Neural progenitor cell (in vitro differentiated cells): ENCODE data around the gene RABAC1. TPM values are rescaled to one million over a fixed set of nuclear protein-coding genes. Genes with fewer than 3 reads are reported as not detected.

ENCODE experiments used
- DNase-seq: peaks from one replicate; pipeline ENCODE4 v3.0.0-alpha.2; 2016; ENCODE audit warnings: low spot score
- H2AFZ ChIP-seq: fragments of 200-600 bp; sonication (generic); replicated peaks from 2 replicates; pipeline ENCODE4 v1.6.1; 2016; ENCODE audit warnings: antibody characterized with exemption
- H3F3A ChIP-seq: fragments of 200-600 bp; sonication (generic); 2 replicates; pipeline ENCODE4 v1.6.1; 2016; ENCODE audit warnings: antibody characterized with exemption, low read depth
- H3K27ac ChIP-seq: fragments of 200-600 bp; sonication (generic); 2 replicates; pipeline ENCODE4 v1.5.1; 2016; ENCODE audit warnings: mild to moderate bottlenecking
- H3K27me3 ChIP-seq: fragments of 200-600 bp; sonication (generic); 2 replicates; pipeline ENCODE4 v1.6.1; 2016; ENCODE audit warnings: mild to moderate bottlenecking, moderate library complexity
- H3K36me3 ChIP-seq: fragments of 200-600 bp; sonication (generic); 2 replicates; pipeline ENCODE4 v1.5.1; 2016
- H3K4me1 ChIP-seq: fragments of 200-600 bp; sonication (generic); 2 replicates; pipeline ENCODE4 v1.6.1; 2016; ENCODE audit warnings: mixed run types
- H3K4me2 ChIP-seq: fragments of 200-600 bp; sonication (generic); 2 replicates; pipeline ENCODE4 v1.6.1; 2016
- H3K4me3 ChIP-seq: fragments of 200-600 bp; sonication (generic); 2 replicates; pipeline ENCODE4 v1.5.1; 2016
- H3K79me2 ChIP-seq: fragments of 200-600 bp; sonication (generic); 2 replicates; pipeline ENCODE4 v1.6.1; 2016; ENCODE audit warnings: low read depth
- H3K9ac ChIP-seq: fragments of 200-600 bp; sonication (generic); 2 replicates; pipeline ENCODE4 v1.6.1; 2016
- H3K9me3 ChIP-seq: fragments of 200-600 bp; sonication (generic); 2 replicates; pipeline ENCODE4 v1.5.1; 2016; ENCODE audit warnings: low read depth
- H4K20me1 ChIP-seq: fragments of 200-600 bp; sonication (generic); 2 replicates; pipeline ENCODE4 v1.6.1; 2016; ENCODE audit warnings: low read depth
- H3K27ac Mint-ChIP-seq: 3 replicates; pipeline ENCODE4 v1.8.0; 2021; ENCODE audit warnings: mixed read lengths
- H3K27me3 Mint-ChIP-seq: 2 replicates; pipeline ENCODE4 v1.8.0; 2022; ENCODE audit warnings: low read depth, mild to moderate bottlenecking, inconsistent platforms, moderate library complexity, mixed read lengths; ENCODE audit not compliant: insufficient read depth
- H3K36me3 Mint-ChIP-seq: 3 replicates; pipeline ENCODE4 v1.8.0; 2021; ENCODE audit warnings: mixed read lengths
- H3K4me1 Mint-ChIP-seq: 3 replicates; pipeline ENCODE4 v1.8.0; 2021; ENCODE audit warnings: mixed read lengths
- H3K4me3 Mint-ChIP-seq: 3 replicates; pipeline ENCODE4 v1.8.0; 2021; ENCODE audit warnings: mild to moderate bottlenecking, moderate library complexity, mixed read lengths
- H3K9me3 Mint-ChIP-seq: 3 replicates; pipeline ENCODE4 v1.8.0; 2020; ENCODE audit warnings: mixed read lengths
- EZH2 ChIP-seq: fragments of 200-600 bp; sonication (generic); IDR thresholded peaks from 2 replicates; pipeline ENCODE4 v1.6.1; 2017; ENCODE audit warnings: antibody characterized with exemption, mild to moderate bottlenecking, moderate library complexity
- EZH2phosphoT487 ChIP-seq: fragments of 200-600 bp; sonication (generic); IDR thresholded peaks from 2 replicates; pipeline ENCODE4 v1.6.1; 2017; ENCODE audit warnings: antibody characterized with exemption
- total RNA-seq: library from RNA; depleted of rRNA; stranded (reverse); fragments of >200 nt; gene quantifications from 2 replicates; pipeline ENCODE4 v1.2.3, GENCODE V29; 2015; ENCODE audit warnings: low replicate concordance
- TF ChIP-seq, protein P1 (sequence below): fragments of 200-600 bp; sonication (generic); IDR thresholded peaks from 2 replicates; pipeline ENCODE4 v1.5.1; 2017; ENCODE audit warnings: antibody characterized with exemption, mild to moderate bottlenecking

The RABAC1 gene
- total RNA-seq, 1 donor from 2014 or later: 33.1 TPM

DNA sequence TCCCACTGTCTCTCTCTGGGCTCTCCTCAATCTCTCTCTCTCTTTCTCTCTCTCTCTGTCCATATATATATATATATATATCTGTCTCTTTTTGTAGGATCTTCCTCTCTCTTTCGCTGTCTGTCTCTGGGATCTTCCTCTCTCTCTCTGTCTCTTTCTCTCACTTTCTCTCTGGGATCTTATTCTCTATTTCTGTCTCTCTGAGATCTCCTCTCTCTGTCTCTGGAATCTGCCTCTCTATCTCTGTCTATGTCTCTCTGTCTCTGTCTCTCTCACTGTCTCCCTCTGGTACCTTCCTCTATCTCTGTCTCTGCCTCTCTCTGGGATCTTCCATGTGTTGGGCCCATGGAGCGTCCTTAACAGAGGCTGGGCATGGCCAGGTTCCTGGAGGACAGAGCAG is 31.5 kb upstream of the RABAC1 start:
- Histone ChIP-seq H3K4me3 (no peak overlapping the region), H3K27ac (no peak overlapping the region), H3K27me3 (peaks cover 52% of the 10 kb centered on the region), H3K4me1 (no peaks in the 10 kb centered on the region), H3K9me3 (no peaks in the 10 kb centered on the region), H3F3A (peaks cover 3% of the 10 kb centered on the region), H3K79me2 (no peaks in the 10 kb centered on the region), H3K36me3 (no peaks in the 10 kb centered on the region), H3K9ac (no peak overlapping the region), H2AFZ (no peak overlapping the region), H3K4me2 (no peak overlapping the region), H4K20me1 (peaks cover 15% of the 10 kb centered on the region)
- Mint-ChIP-seq H3K36me3 (no peaks in the 10 kb centered on the region), H3K27ac (no peak overlapping the region), H3K9me3 (peaks cover 2% of the 10 kb centered on the region), H3K27me3 (peaks cover 21% of the 10 kb centered on the region), H3K4me3 (no peak overlapping the region), H3K4me1 (peaks cover 22% of the 10 kb centered on the region)
- DNase-seq: no peak
- TF ChIP-seq EZH2: no peak
- TF ChIP-seq EZH2phosphoT487: no peak
- TF ChIP-seq, protein P1, sequence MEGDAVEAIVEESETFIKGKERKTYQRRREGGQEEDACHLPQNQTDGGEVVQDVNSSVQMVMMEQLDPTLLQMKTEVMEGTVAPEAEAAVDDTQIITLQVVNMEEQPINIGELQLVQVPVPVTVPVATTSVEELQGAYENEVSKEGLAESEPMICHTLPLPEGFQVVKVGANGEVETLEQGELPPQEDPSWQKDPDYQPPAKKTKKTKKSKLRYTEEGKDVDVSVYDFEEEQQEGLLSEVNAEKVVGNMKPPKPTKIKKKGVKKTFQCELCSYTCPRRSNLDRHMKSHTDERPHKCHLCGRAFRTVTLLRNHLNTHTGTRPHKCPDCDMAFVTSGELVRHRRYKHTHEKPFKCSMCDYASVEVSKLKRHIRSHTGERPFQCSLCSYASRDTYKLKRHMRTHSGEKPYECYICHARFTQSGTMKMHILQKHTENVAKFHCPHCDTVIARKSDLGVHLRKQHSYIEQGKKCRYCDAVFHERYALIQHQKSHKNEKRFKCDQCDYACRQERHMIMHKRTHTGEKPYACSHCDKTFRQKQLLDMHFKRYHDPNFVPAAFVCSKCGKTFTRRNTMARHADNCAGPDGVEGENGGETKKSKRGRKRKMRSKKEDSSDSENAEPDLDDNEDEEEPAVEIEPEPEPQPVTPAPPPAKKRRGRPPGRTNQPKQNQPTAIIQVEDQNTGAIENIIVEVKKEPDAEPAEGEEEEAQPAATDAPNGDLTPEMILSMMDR: no peak

GRCh38 chr19:41990028-41990427 is 30.9 kb upstream of the RABAC1 start:
- peaks cover 16% of the 10 kb centered on the region for H3K4me1 Mint-ChIP-seq
- no peak overlapping the region for H2AFZ ChIP-seq
- no peak overlapping the region for H3K4me3 ChIP-seq
- no peaks in the 10 kb centered on the region for H3K9me3 Mint-ChIP-seq
- no peaks in the 10 kb centered on the region for H3K79me2 ChIP-seq
- no peak overlapping the region for H3K9ac ChIP-seq
- H4K20me1 ChIP-seq: peaks cover 9% of the 10 kb centered on the region
- H3K27ac ChIP-seq: no peak overlapping the region
- peaks cover 3% of the 10 kb centered on the region for H3F3A ChIP-seq
- TF ChIP-seq, protein P1: no peak
- TF ChIP-seq EZH2phosphoT487 (no peak), EZH2 (no peak)
- H3K4me2 ChIP-seq: no peak overlapping the region
- peaks cover 46% of the 10 kb centered on the region for H3K27me3 ChIP-seq
- H3K27ac Mint-ChIP-seq: no peak overlapping the region
- H3K36me3 ChIP-seq: no peaks in the 10 kb centered on the region
- no peaks in the 10 kb centered on the region for H3K36me3 Mint-ChIP-seq
- no peak overlapping the region for H3K4me3 Mint-ChIP-seq
- no peak for DNase-seq
- H3K9me3 ChIP-seq: no peaks in the 10 kb centered on the region
- H3K4me1 ChIP-seq: no peaks in the 10 kb centered on the region
- H3K27me3 Mint-ChIP-seq: peaks cover 15% of the 10 kb centered on the region

GRCh38 chr19:41988947-41989346 is 29.8 kb upstream of the RABAC1 start:
- Mint-ChIP-seq H3K36me3 (no peaks in the 10 kb centered on the region), H3K27me3 (peaks cover 10% of the 10 kb centered on the region), H3K4me3 (no peak overlapping the region), H3K27ac (no peak overlapping the region), H3K9me3 (no peaks in the 10 kb centered on the region), H3K4me1 (peaks cover 11% of the 10 kb centered on the region)
- no peak overlapping the region for H3K4me3 ChIP-seq
- no peaks in the 10 kb centered on the region for H3K79me2 ChIP-seq
- H3K36me3 ChIP-seq: no peaks in the 10 kb centered on the region
- peaks cover 35% of the 10 kb centered on the region for H3K27me3 ChIP-seq
- no peak overlapping the region for H3K9ac ChIP-seq
- H3K4me2 ChIP-seq: no peak overlapping the region
- no peaks in the 10 kb centered on the region for H3K9me3 ChIP-seq
- no peak for DNase-seq
- no peak overlapping the region for H3K27ac ChIP-seq
- H3F3A ChIP-seq: peaks cover 3% of the 10 kb centered on the region
- H2AFZ ChIP-seq: no peak overlapping the region
- H4K20me1 ChIP-seq: no peaks in the 10 kb centered on the region
- TF ChIP-seq, protein P1: no peak
- TF ChIP-seq EZH2 (no peak), EZH2phosphoT487 (no peak)
- H3K4me1 ChIP-seq: no peaks in the 10 kb centered on the region
